ENCODE measurements around the gene ATL3. TPM values are rescaled to one million over a fixed set of nuclear protein-coding genes. Genes with fewer than 3 reads are reported as not detected.
"Not testable (repeated sequence)": the region's sequence is repeated elsewhere in the genome, so short reads cannot be mapped to it uniquely, and the experiment has no call there.

The ATL3 gene
- total and polyA plus RNA-seq, 5 donors from 2014 or later, result 23.6 to 33.7 (median 25.5) TPM

- H3K36me3 Mint-ChIP-seq, result peaks cover 22% of the 10 kb centered on the region
- H3K27ac Mint-ChIP-seq, result peak overlapping the region in 1 of 3 donors; percentile 6
- ATAC-seq (ENCODE audit: low read depth in 2 of 2), result peak; percentile 53 to 75
- no peaks in the 10 kb centered on the region for H3K27me3 Mint-ChIP-seq
- H3K9me3 Mint-ChIP-seq, result no peaks in the 10 kb centered on the region
- H3K27me3 ChIP-seq (ENCODE audit: control insufficient read depth, insufficient read depth, low read length), result no peaks in the 10 kb centered on the region
- no peak overlapping the region for H3K4me3 ChIP-seq (ENCODE audit: low read depth, low read length)
- no peak overlapping the region for H3K4me3 Mint-ChIP-seq
- peak; percentile 49 to 71 (median 62) for DNase-seq
- H3K4me1 ChIP-seq (ENCODE audit: control insufficient read depth, insufficient read depth, low read length, poor library complexity, severe bottlenecking), result no peaks in the 10 kb centered on the region
- H3K9me3 ChIP-seq (ENCODE audit: control insufficient read depth in 2 of 2, low read length in 2 of 2), result no peaks in the 10 kb centered on the region
- no peak overlapping the region for H3K27ac ChIP-seq (ENCODE audit: insufficient read depth, low read length, poor library complexity, severe bottlenecking)
- H3K4me1 Mint-ChIP-seq, result peaks cover 15 to 27% (median 18%) of the 10 kb centered on the region in 4 donors
- H3K36me3 ChIP-seq (ENCODE audit: control insufficient read depth, insufficient read depth, low read length), result peaks cover 35% of the 10 kb centered on the region
Measured at GRCh38 chr11:63635762-63636465, 35.3 kb downstream of the ATL3 start.

DNA sequence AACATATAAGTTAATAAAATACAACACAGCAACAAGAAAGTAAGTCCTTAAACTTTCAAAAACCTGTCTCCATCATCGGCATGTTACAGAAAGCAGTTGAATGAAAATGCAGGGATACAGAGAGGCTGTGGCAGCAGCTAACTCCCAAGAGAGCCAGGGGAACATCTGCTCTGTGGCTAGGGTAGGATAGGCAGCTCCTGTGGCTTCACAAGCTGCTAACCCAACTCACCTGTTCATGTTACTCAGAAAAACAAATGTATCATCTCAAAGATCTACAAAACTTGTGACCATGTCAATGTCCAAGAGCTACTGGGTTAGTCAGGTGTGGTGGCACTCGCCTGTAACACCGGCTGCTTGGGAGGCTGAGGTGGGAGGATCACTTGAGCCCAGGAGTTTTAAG lies 41.8 kb downstream of the ATL3 start:
- no peaks in the 10 kb centered on the region for H3K9me3 ChIP-seq (ENCODE audit: control insufficient read depth in 2 of 2, low read length in 2 of 2)
- Mint-ChIP-seq H3K36me3 (peaks cover 24% of the 10 kb centered on the region), H3K27ac (no peak overlapping the region), H3K4me1 (peaks cover 7 to 17% (median 8%) of the 10 kb centered on the region in 4 donors), H3K27me3 (no peaks in the 10 kb centered on the region), H3K4me3 (no peak overlapping the region), H3K9me3 (no peaks in the 10 kb centered on the region)
- no peak for DNase-seq
- H3K4me1 ChIP-seq (ENCODE audit: control insufficient read depth, insufficient read depth, low read length, poor library complexity, severe bottlenecking), result no peaks in the 10 kb centered on the region
- no peak for ATAC-seq (ENCODE audit: low read depth in 2 of 2)
- peaks cover 51% of the 10 kb centered on the region for H3K36me3 ChIP-seq (ENCODE audit: control insufficient read depth, insufficient read depth, low read length)
- H3K27ac ChIP-seq (ENCODE audit: insufficient read depth, low read length, poor library complexity, severe bottlenecking), result no peak overlapping the region
- H3K27me3 ChIP-seq (ENCODE audit: control insufficient read depth, insufficient read depth, low read length), result no peaks in the 10 kb centered on the region
- no peak overlapping the region for H3K4me3 ChIP-seq (ENCODE audit: low read depth, low read length)

DNA sequence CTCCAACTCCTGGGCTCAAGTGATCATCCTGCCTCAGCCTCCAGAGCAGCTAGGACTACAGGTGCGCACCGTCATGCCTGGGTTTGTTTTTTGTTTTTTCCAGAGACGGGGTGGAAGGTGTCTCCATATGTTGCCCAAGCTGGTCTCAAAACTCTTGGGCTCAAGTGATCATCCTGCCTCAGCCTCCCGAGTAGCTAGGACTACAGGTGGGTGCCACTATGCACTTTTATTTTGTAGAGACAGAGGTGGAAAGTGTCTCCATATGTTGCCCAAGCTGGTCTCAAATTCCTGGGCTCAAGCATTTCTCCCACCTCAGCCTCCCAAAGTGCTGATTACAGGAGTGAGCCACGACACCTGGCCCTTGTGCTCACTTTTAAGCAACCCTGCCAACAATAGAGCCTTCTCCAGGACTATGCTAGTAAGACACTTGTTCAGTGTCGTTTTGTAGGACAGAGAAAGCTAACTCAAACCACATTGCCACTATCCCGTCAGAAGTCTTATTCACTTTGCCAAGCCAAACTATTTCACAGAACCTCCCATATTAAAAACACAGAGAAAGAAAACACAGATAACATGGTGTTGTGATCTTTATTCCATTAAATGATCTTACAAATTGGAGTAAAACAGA lies 47.5 kb downstream of the ATL3 start:
- Mint-ChIP-seq H3K4me3 (no peak overlapping the region), H3K36me3 (peaks cover under 1% of the 10 kb centered on the region), H3K9me3 (no peaks in the 10 kb centered on the region), H3K4me1 (peaks cover 0 to 9% (median 2%) of the 10 kb centered on the region in 4 donors), H3K27me3 (peaks cover 10% of the 10 kb centered on the region), H3K27ac (no peak overlapping the region)
- Histone ChIP-seq H3K36me3 (ENCODE audit: control insufficient read depth, insufficient read depth, low read length) (peaks cover 7% of the 10 kb centered on the region), H3K4me1 (ENCODE audit: control insufficient read depth, insufficient read depth, low read length, poor library complexity, severe bottlenecking) (no peaks in the 10 kb centered on the region), H3K4me3 (ENCODE audit: low read depth, low read length) (no peak overlapping the region), H3K27me3 (ENCODE audit: control insufficient read depth, insufficient read depth, low read length) (no peaks in the 10 kb centered on the region), H3K9me3 (ENCODE audit: control insufficient read depth in 2 of 2, low read length in 2 of 2) (no peaks in the 10 kb centered on the region), H3K27ac (ENCODE audit: insufficient read depth, low read length, poor library complexity, severe bottlenecking) (no peak overlapping the region)
- no peak for DNase-seq
- no peak for ATAC-seq (ENCODE audit: low read depth in 2 of 2)

GRCh38 chr11:63622323-63622722 lies 48.9 kb downstream of the ATL3 start:
- no peaks in the 10 kb centered on the region for H3K9me3 Mint-ChIP-seq
- Histone ChIP-seq H3K9me3 (ENCODE audit: control insufficient read depth in 2 of 2, low read length in 2 of 2) (no peaks in the 10 kb centered on the region), H3K36me3 (ENCODE audit: control insufficient read depth, insufficient read depth, low read length) (no peaks in the 10 kb centered on the region), H3K27me3 (ENCODE audit: control insufficient read depth, insufficient read depth, low read length) (no peaks in the 10 kb centered on the region), H3K27ac (ENCODE audit: insufficient read depth, low read length, poor library complexity, severe bottlenecking) (no peak overlapping the region), H3K4me1 (ENCODE audit: control insufficient read depth, insufficient read depth, low read length, poor library complexity, severe bottlenecking) (no peaks in the 10 kb centered on the region), H3K4me3 (ENCODE audit: low read depth, low read length) (no peak overlapping the region)
- H3K4me1 Mint-ChIP-seq, result peaks cover 0 to 9% (median 2%) of the 10 kb centered on the region in 4 donors
- no peaks in the 10 kb centered on the region for H3K36me3 Mint-ChIP-seq
- no peak for ATAC-seq (ENCODE audit: low read depth in 2 of 2)
- peaks cover 10% of the 10 kb centered on the region for H3K27me3 Mint-ChIP-seq
- no peak overlapping the region for H3K4me3 Mint-ChIP-seq
- no peak for DNase-seq
- H3K27ac Mint-ChIP-seq, result peak overlapping the region in 1 of 3 donors; percentile 42

DNA sequence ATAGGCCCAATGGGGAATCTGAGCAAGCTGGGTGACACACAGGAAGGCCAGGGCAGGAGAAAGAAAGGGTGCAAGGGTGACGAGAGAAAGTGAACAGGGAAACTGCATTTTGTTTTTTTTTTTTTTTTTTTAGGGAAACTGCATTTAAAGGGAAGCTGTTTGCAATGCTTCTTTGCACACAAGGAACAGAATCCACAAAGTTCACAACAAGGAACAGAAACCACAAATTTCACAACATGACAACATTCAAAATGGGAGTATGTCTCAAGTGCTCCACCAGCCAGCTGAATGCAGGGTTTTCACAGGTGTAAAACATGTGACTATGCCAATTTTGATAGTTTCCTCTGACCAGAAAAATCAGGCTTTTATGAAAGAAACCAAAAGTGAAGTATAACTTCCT lies 50.1 kb downstream of the ATL3 start:
- no peaks in the 10 kb centered on the region for H3K9me3 Mint-ChIP-seq
- ATAC-seq (ENCODE audit: low read depth in 2 of 2), result no peak
- H3K36me3 Mint-ChIP-seq, result no peaks in the 10 kb centered on the region
- peaks cover 0 to 9% (median 2%) of the 10 kb centered on the region in 4 donors for H3K4me1 Mint-ChIP-seq
- no peak for DNase-seq
- H3K27ac Mint-ChIP-seq, result peak overlapping the region in 2 of 3 donors; percentile 63 to 93
- no peak overlapping the region for H3K4me3 Mint-ChIP-seq
- H3K4me1 ChIP-seq (ENCODE audit: control insufficient read depth, insufficient read depth, low read length, poor library complexity, severe bottlenecking), result no peaks in the 10 kb centered on the region
- no peaks in the 10 kb centered on the region for H3K36me3 ChIP-seq (ENCODE audit: control insufficient read depth, insufficient read depth, low read length)
- no peaks in the 10 kb centered on the region for H3K9me3 ChIP-seq (ENCODE audit: control insufficient read depth in 2 of 2, low read length in 2 of 2)
- H3K27me3 ChIP-seq (ENCODE audit: control insufficient read depth, insufficient read depth, low read length), result no peaks in the 10 kb centered on the region
- no peak overlapping the region for H3K27ac ChIP-seq (ENCODE audit: insufficient read depth, low read length, poor library complexity, severe bottlenecking)
- H3K27me3 Mint-ChIP-seq, result peaks cover 10% of the 10 kb centered on the region
- no peak overlapping the region for H3K4me3 ChIP-seq (ENCODE audit: low read depth, low read length)

DNA sequence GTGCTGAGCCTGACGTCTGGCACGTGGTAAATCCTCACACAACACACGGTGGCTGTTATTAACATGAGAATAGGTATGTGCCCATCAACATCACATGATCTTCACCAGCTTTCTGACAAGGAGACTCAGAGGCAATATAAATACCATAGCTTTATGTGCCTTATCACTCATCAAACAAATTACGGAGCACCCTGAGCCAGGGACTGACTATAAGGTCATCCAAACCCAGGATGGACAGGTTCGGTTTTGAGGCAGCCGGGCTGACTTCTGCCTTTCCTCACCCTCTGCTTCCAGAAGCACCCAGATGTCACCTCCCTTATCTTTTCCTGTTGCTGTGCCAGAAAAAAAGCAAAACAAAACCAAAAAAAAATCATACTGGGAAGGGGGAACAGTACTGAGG lies 51.2 kb downstream of the ATL3 start:
- H3K9me3 Mint-ChIP-seq, result no peaks in the 10 kb centered on the region
- no peak overlapping the region for H3K4me3 Mint-ChIP-seq
- Histone ChIP-seq H3K4me3 (ENCODE audit: low read depth, low read length) (no peak overlapping the region), H3K4me1 (ENCODE audit: control insufficient read depth, insufficient read depth, low read length, poor library complexity, severe bottlenecking) (no peaks in the 10 kb centered on the region), H3K9me3 (ENCODE audit: control insufficient read depth in 2 of 2, low read length in 2 of 2) (no peaks in the 10 kb centered on the region), H3K36me3 (ENCODE audit: control insufficient read depth, insufficient read depth, low read length) (no peaks in the 10 kb centered on the region), H3K27me3 (ENCODE audit: control insufficient read depth, insufficient read depth, low read length) (no peaks in the 10 kb centered on the region), H3K27ac (ENCODE audit: insufficient read depth, low read length, poor library complexity, severe bottlenecking) (no peak overlapping the region)
- H3K4me1 Mint-ChIP-seq, result peaks cover 0 to 9% (median 2%) of the 10 kb centered on the region in 4 donors
- no peak for ATAC-seq (ENCODE audit: low read depth in 2 of 2)
- H3K27ac Mint-ChIP-seq, result no peak overlapping the region
- DNase-seq, result no peak
- H3K36me3 Mint-ChIP-seq, result no peaks in the 10 kb centered on the region
- H3K27me3 Mint-ChIP-seq, result peaks cover 10% of the 10 kb centered on the region

DNA sequence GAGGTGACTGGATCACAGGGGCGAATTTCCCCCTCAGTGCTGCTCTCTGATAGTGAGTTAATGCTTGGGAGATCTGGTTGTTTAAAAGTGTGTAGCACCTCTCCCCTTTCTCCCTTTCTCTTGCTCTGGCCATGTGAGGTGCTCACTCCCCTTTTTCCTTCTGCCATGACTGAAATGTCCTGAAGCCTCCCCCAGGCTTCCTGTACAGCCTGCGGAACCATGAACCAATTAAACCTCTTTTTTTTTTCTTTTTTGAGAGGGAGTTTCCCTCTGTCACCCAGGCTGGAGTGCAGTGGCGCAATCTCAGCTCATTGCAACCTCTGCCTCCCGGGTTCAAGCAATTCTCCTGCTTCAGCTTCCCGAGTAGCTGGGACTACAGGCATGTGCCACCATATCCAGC lies 53.5 kb downstream of the ATL3 start:
- not testable (repeated sequence) for H3K27me3 ChIP-seq (ENCODE audit: control insufficient read depth, insufficient read depth, low read length); DNase-seq; H3K9me3 ChIP-seq (ENCODE audit: control insufficient read depth in 2 of 2, low read length in 2 of 2); H3K27ac ChIP-seq (ENCODE audit: insufficient read depth, low read length, poor library complexity, severe bottlenecking); H3K4me3 ChIP-seq (ENCODE audit: low read depth, low read length); H3K27ac Mint-ChIP-seq; H3K36me3 ChIP-seq (ENCODE audit: control insufficient read depth, insufficient read depth, low read length); H3K4me3 Mint-ChIP-seq; H3K9me3 Mint-ChIP-seq; H3K36me3 Mint-ChIP-seq; ATAC-seq (ENCODE audit: low read depth in 2 of 2)
- H3K4me1 Mint-ChIP-seq, result peaks cover 2 to 14% (median 9%) of the 10 kb centered on the region in 4 donors
- peaks cover 16% of the 10 kb centered on the region for H3K27me3 Mint-ChIP-seq
- H3K4me1 ChIP-seq (ENCODE audit: control insufficient read depth, insufficient read depth, low read length, poor library complexity, severe bottlenecking), result peaks cover 13% of the 10 kb centered on the region

DNA sequence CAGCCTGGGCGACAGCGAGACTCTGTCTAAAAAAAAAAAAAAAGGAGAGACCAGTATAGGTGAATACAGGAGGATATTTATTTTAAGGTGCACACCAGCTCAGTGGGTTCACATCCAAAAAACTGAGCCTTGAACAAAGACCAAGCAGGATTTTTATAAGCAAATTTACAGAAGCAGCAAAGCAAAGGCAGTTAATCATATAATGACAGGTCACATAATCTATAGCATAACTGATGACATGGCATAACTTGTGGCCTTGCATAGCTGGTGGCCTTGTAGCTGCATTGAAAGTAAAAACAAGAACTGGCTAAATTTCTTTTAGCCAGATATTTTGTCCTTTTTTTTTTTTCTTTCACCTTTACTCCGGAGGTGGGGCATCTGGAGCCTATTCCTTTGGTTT lies 54.2 kb downstream of the ATL3 start:
- H3K27ac Mint-ChIP-seq, result no peak overlapping the region
- Histone ChIP-seq H3K36me3 (ENCODE audit: control insufficient read depth, insufficient read depth, low read length) (no peaks in the 10 kb centered on the region), H3K4me3 (ENCODE audit: low read depth, low read length) (no peak overlapping the region), H3K4me1 (ENCODE audit: control insufficient read depth, insufficient read depth, low read length, poor library complexity, severe bottlenecking) (peaks cover 13% of the 10 kb centered on the region), H3K27me3 (ENCODE audit: control insufficient read depth, insufficient read depth, low read length) (no peaks in the 10 kb centered on the region), H3K27ac (ENCODE audit: insufficient read depth, low read length, poor library complexity, severe bottlenecking) (no peak overlapping the region), H3K9me3 (ENCODE audit: control insufficient read depth in 2 of 2, low read length in 2 of 2) (no peaks in the 10 kb centered on the region)
- no peaks in the 10 kb centered on the region for H3K36me3 Mint-ChIP-seq
- no peak for DNase-seq
- H3K27me3 Mint-ChIP-seq, result peaks cover 20% of the 10 kb centered on the region
- H3K4me3 Mint-ChIP-seq, result no peak overlapping the region
- no peak for ATAC-seq (ENCODE audit: low read depth in 2 of 2)
- H3K4me1 Mint-ChIP-seq, result peaks cover 2 to 18% (median 13%) of the 10 kb centered on the region in 4 donors
- H3K9me3 Mint-ChIP-seq, result no peaks in the 10 kb centered on the region
